Neural cell (in vitro differentiated cells): ENCODE measurements around the gene FOXF1. TPM values are rescaled to one million over a fixed set of nuclear protein-coding genes. Genes with fewer than 3 reads are reported as not detected.

Source experiments
- H2AFZ ChIP-seq: fragments of 200-600, 300-800 bp; sonication (generic), shearing (Covaris generic); 2 replicates; pipeline ENCODE4 v1.6.0; 2014; ENCODE audit warnings: low read depth, mild to moderate bottlenecking, antibody characterized with exemption, low read length, moderate library complexity
- H3F3A ChIP-seq: fragments of 200-600 bp; shearing (Covaris generic); 2 replicates; pipeline ENCODE4 v1.6.1; 2016; ENCODE audit warnings: mild to moderate bottlenecking, moderate library complexity, mixed read lengths, antibody characterized with exemption, low read length; ENCODE audit not compliant: insufficient read depth, poor library complexity, severe bottlenecking
- H3K27ac ChIP-seq: fragments of 200-600, 300-800 bp; sonication (generic), shearing (Covaris generic); 2 replicates; pipeline ENCODE4 v1.5.1; 2014; ENCODE audit warnings: mild to moderate bottlenecking, low read length, moderate library complexity
- H3K27me3 ChIP-seq: fragments of 300-800, 200-600 bp; sonication (generic), shearing (Covaris generic); 2 replicates; pipeline ENCODE4 v1.6.0; 2014; ENCODE audit warnings: mild to moderate bottlenecking, low read depth, low read length, moderate library complexity; ENCODE audit not compliant: insufficient read depth
- H3K36me3 ChIP-seq: fragments of 300-800, 200-600 bp; sonication (generic), shearing (Covaris generic); 2 replicates; pipeline ENCODE4 v1.5.1; 2014; ENCODE audit warnings: mild to moderate bottlenecking, antibody characterized with exemption, low read length, moderate library complexity; ENCODE audit not compliant: insufficient read depth
- H3K4me2 ChIP-seq: fragments of 300-800, 200-600 bp; sonication (generic), shearing (Covaris generic); 2 replicates; pipeline ENCODE4 v1.6.0; 2014; ENCODE audit warnings: mild to moderate bottlenecking, low read length
- H3K4me3 ChIP-seq: fragments of 300-800, 200-600 bp; sonication (generic), shearing (Covaris generic); 2 replicates; pipeline ENCODE4 v1.5.1; 2014; ENCODE audit warnings: mild to moderate bottlenecking, low read length, moderate library complexity
- H3K79me2 ChIP-seq: fragments of 200-600 bp; shearing (Covaris generic); replicated peaks from 2 replicates; pipeline ENCODE4 v1.6.0; 2014; ENCODE audit warnings: mild to moderate bottlenecking, low read length, moderate library complexity; ENCODE audit not compliant: insufficient read depth
- H3K9ac ChIP-seq: fragments of 300-800, 200-600 bp; sonication (generic), shearing (Covaris generic); 2 replicates; pipeline ENCODE4 v1.6.1; 2016; ENCODE audit warnings: mild to moderate bottlenecking, low read length, mixed read lengths
- H3K9me2 ChIP-seq: fragments of 200-600 bp; shearing (Covaris generic); 2 replicates; pipeline ENCODE4 v1.6.1; 2016; ENCODE audit warnings: mild to moderate bottlenecking, low read length, mixed read lengths; ENCODE audit not compliant: insufficient read depth
- H3K9me3 ChIP-seq: fragments of 200-600, 300-800 bp; sonication (generic), shearing (Covaris generic); 2 replicates; pipeline ENCODE4 v1.6.1; 2016; ENCODE audit warnings: mild to moderate bottlenecking, mixed run types, low read length, moderate library complexity, mixed read lengths
- H4K20me1 ChIP-seq: fragments of 200-600 bp; shearing (Covaris generic); 2 replicates; pipeline ENCODE4 v1.6.1; 2016; ENCODE audit warnings: mild to moderate bottlenecking, mixed run types; ENCODE audit not compliant: insufficient read depth
- EP300 ChIP-seq: fragments of 450-650 bp; conservative IDR thresholded peaks from 2 replicates; pipeline ENCODE4 v1.6.1; 2014; ENCODE audit warnings: antibody characterized with exemption, mild to moderate bottlenecking, moderate library complexity; ENCODE audit not compliant: poor library complexity, severe bottlenecking
- EZH2 ChIP-seq: fragments of 200-600, 300-800 bp; shearing (Covaris generic), sonication (generic); IDR thresholded peaks from 2 replicates; pipeline ENCODE4 v1.6.1; 2014; ENCODE audit warnings: antibody characterized with exemption, low read length, borderline replicate concordance, mild to moderate bottlenecking; ENCODE audit not compliant: insufficient read depth, poor library complexity, severe bottlenecking
- MXI1 ChIP-seq: fragments of 450-650 bp; conservative IDR thresholded peaks from 2 replicates; pipeline ENCODE4 v1.6.1; 2014; ENCODE audit warnings: antibody characterized with exemption, mild to moderate bottlenecking; ENCODE audit not compliant: poor library complexity, severe bottlenecking
- POLR2AphosphoS5 ChIP-seq: IDR thresholded peaks from 2 replicates; pipeline ENCODE4 v1.6.1; 2012
- RAD21 ChIP-seq: fragments of 450-650 bp; conservative IDR thresholded peaks from 2 replicates; pipeline ENCODE4 v1.6.1; 2014; ENCODE audit warnings: antibody characterized with exemption, mild to moderate bottlenecking, moderate library complexity
- SMC3 ChIP-seq: fragments of 450-650 bp; conservative IDR thresholded peaks from 2 replicates; pipeline ENCODE4 v1.6.1; 2014; ENCODE audit warnings: antibody characterized with exemption, mild to moderate bottlenecking, moderate library complexity; ENCODE audit not compliant: poor library complexity
- TAF1 ChIP-seq: IDR thresholded peaks from 2 replicates; pipeline ENCODE4 v1.6.1; 2012; ENCODE audit warnings: low read depth
- polyA plus RNA-seq: library from polyadenylated mRNA; depleted of rRNA; stranded (reverse); fragments of >200 nt; gene quantifications from 2 replicates; pipeline ENCODE4 v1.2.3, GENCODE V29; 2014
- TF ChIP-seq, protein P1 (sequence below): IDR thresholded peaks from 2 replicates; pipeline ENCODE4 v1.6.1; 2012; ENCODE audit warnings: borderline replicate concordance
- TF ChIP-seq, protein P2 (sequence below): fragments of 450-650 bp; IDR thresholded peaks from 2 replicates; pipeline ENCODE4 v1.5.1; 2014; ENCODE audit warnings: antibody characterized with exemption, mild to moderate bottlenecking, moderate library complexity; ENCODE audit not compliant: poor library complexity, severe bottlenecking

Gene FOXF1
- polyA plus RNA-seq, 1 donor from 2014 or later, result not detected

- no peaks in the 10 kb centered on the region for H4K20me1 ChIP-seq
- no peak overlapping the region for H3K9ac ChIP-seq
Measured at GRCh38 chr16:86499889-86500707, 10.2 kb upstream of the FOXF1 start.

GRCh38 chr16:86500708-86501510 is 9.4 kb upstream of the FOXF1 start:
- H3K4me2 ChIP-seq, result no peak overlapping the region
- H3K79me2 ChIP-seq, result no peaks in the 10 kb centered on the region
- H3K36me3 ChIP-seq, result no peaks in the 10 kb centered on the region
- H3K9me2 ChIP-seq, result no peaks in the 10 kb centered on the region
- H3K27ac ChIP-seq, result no peak overlapping the region
- no peaks in the 10 kb centered on the region for H3K9me3 ChIP-seq
- H3F3A ChIP-seq, result no peaks in the 10 kb centered on the region
- H3K27me3 ChIP-seq, result peaks cover 98% of the 10 kb centered on the region
- no peaks in the 10 kb centered on the region for H4K20me1 ChIP-seq
- H2AFZ ChIP-seq, result no peak overlapping the region
- no peak overlapping the region for H3K4me3 ChIP-seq
- no peak overlapping the region for H3K9ac ChIP-seq
- TF ChIP-seq MXI1, result no peak
- no peak for TF ChIP-seq SMC3
- no peak for TF ChIP-seq POLR2AphosphoS5
- TF ChIP-seq RAD21, result no peak
- TF ChIP-seq, protein P1, sequence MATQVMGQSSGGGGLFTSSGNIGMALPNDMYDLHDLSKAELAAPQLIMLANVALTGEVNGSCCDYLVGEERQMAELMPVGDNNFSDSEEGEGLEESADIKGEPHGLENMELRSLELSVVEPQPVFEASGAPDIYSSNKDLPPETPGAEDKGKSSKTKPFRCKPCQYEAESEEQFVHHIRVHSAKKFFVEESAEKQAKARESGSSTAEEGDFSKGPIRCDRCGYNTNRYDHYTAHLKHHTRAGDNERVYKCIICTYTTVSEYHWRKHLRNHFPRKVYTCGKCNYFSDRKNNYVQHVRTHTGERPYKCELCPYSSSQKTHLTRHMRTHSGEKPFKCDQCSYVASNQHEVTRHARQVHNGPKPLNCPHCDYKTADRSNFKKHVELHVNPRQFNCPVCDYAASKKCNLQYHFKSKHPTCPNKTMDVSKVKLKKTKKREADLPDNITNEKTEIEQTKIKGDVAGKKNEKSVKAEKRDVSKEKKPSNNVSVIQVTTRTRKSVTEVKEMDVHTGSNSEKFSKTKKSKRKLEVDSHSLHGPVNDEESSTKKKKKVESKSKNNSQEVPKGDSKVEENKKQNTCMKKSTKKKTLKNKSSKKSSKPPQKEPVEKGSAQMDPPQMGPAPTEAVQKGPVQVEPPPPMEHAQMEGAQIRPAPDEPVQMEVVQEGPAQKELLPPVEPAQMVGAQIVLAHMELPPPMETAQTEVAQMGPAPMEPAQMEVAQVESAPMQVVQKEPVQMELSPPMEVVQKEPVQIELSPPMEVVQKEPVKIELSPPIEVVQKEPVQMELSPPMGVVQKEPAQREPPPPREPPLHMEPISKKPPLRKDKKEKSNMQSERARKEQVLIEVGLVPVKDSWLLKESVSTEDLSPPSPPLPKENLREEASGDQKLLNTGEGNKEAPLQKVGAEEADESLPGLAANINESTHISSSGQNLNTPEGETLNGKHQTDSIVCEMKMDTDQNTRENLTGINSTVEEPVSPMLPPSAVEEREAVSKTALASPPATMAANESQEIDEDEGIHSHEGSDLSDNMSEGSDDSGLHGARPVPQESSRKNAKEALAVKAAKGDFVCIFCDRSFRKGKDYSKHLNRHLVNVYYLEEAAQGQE, result no peak
- TF ChIP-seq, protein P2, sequence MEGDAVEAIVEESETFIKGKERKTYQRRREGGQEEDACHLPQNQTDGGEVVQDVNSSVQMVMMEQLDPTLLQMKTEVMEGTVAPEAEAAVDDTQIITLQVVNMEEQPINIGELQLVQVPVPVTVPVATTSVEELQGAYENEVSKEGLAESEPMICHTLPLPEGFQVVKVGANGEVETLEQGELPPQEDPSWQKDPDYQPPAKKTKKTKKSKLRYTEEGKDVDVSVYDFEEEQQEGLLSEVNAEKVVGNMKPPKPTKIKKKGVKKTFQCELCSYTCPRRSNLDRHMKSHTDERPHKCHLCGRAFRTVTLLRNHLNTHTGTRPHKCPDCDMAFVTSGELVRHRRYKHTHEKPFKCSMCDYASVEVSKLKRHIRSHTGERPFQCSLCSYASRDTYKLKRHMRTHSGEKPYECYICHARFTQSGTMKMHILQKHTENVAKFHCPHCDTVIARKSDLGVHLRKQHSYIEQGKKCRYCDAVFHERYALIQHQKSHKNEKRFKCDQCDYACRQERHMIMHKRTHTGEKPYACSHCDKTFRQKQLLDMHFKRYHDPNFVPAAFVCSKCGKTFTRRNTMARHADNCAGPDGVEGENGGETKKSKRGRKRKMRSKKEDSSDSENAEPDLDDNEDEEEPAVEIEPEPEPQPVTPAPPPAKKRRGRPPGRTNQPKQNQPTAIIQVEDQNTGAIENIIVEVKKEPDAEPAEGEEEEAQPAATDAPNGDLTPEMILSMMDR, result no peak
- no peak for TF ChIP-seq TAF1
- TF ChIP-seq EZH2, result no peak
- no peak for TF ChIP-seq EP300

More at GRCh38 chr16:86499889-86500707, 10.2 kb upstream of the FOXF1 start:
- Histone ChIP-seq H3K4me3 (no peak overlapping the region), H3K9me2 (no peaks in the 10 kb centered on the region), H3K27ac (no peak overlapping the region), H3K36me3 (no peaks in the 10 kb centered on the region), H3F3A (no peaks in the 10 kb centered on the region), H3K9me3 (no peaks in the 10 kb centered on the region), H3K79me2 (no peaks in the 10 kb centered on the region), H3K27me3 (peaks cover 100% of the 10 kb centered on the region), H2AFZ (no peak overlapping the region), H3K4me2 (no peak overlapping the region)
- TF ChIP-seq POLR2AphosphoS5 (no peak), TAF1 (no peak), EZH2 (no peak), RAD21 (no peak)
